Left hindlimb (tissue), 1 donor: ENCODE data around the gene PDLIM5.

ENCODE experiments used
- DNase-seq: peaks from one replicate; pipeline ENCODE4 v3.0.0-alpha.2; 2018

Gene PDLIM5

GRCh38 chr4:94665500-94666404 lies 214.0 kb downstream of the PDLIM5 start:
- DNase-seq: no peak

DNA sequence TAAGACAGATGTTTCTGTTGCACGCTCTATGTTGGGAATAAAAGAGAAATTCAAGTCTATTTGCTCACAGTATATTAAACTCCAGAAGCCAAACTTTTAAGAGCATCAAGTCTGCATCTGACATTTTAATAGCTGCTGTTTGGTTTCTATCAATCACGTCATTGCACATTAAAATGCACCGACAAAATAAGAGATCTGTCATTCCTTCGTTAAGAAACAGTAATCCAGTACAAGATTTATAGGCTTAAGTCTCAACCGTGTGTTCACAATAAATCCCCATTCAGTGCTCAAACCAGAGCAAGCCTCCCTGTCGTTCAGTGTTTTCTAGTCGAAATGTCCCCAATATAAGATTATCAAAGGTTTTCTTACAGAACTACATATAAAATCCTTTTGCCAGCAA lies 217.0 kb downstream of the PDLIM5 start:
- DNase-seq: no peak

- no peak for DNase-seq
These were observed 218.2 kb downstream of the PDLIM5 start for GRCh38 chr4:94669672-94670664.

DNA sequence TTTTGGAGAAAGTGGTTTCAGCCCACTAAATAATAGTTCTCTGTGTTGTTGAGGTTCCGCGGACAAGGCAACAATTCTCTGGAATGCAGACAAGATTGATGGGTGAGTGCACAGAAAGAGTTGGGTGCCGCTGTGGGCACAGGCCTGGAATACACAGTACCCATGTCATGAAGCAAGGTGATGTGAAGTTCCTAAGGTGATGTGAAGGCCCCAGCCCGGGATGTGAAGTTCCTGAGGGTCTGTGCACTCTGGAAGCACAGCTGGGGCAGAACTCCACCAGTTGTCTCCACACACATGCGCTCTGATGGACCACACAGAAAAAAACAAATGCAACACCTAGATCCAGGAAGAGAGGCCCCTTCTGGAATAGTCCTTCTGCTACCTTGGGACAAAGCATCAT lies 219.4 kb downstream of the PDLIM5 start:
- no peak for DNase-seq

- DNase-seq: no peak
These were observed 222.2 kb downstream of the PDLIM5 start for GRCh38 chr4:94673961-94674360.

- peak; percentile 37 for DNase-seq
These were observed 225.2 kb downstream of the PDLIM5 start for GRCh38 chr4:94676970-94677369.

DNA sequence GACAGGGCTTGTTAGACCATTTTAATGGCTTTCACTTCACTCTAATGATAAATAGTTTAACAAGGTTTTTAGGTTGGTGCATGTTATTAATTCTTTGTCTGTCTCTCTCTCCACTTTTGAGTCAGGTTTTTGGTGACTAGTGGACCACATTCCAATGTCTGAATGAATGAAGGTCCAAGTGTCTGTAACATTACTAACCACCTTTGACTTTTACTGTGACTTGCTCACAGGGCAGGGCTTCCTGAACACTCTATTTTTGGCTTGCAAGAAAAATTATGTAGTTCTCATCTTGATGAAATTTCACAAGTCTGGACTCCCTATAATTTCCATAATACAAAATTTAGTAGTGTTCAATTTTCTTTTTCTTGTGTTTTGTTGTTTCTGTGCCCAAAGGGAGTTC lies 227.2 kb downstream of the PDLIM5 start:
- DNase-seq: no peak

DNA sequence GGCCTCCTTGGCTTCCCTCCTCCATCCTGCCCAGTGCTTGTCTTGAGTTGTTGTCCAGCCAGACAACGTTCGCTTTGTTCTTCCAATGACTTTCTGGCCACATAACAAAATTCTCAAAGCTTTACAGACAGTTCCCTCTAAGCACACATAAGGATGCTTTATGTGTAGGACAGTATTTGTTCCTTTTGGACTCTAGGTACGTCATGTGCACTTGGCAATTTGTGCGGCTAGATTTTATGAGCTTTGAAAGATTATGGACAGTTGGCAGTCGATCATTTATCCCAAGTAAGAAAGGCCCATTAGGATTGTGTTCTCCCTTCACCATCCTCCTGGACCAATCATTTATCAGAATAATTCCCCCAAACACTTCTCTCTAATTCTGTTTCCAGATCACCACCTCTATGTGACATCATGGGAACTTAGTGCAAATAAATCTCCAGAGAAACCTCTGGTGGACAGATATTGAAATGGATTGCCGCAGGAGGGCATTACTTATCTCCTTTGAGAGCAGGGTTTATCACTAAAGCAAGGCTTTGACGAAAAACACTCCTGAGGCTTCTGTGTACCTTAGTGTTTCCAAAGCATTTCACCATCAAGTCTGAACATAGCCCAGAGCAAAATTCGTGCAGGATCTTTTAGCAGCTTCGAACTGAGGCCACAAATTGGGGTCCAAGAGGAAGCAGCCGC lies 228.6 kb downstream of the PDLIM5 start:
- DNase-seq: no peak

DNA sequence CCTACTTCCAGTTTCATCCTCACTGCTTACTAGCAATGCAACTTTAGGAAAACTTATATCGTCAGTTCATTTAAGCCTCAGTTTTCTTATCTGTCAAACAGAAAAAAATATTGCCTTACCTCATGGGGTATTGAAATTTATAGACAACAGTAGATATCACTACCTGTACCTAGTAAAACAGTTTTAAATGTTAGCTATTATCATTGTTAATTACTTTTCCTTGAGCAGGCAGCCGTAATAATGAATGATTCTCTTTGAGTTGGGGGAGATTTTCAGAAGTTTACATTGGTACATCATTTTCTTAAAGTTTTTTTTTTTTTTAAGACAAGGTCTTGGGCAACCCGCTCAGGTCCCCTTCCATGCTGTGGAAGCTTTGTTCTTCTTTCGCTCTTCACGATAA lies 234.3 kb downstream of the PDLIM5 start:
- no peak for DNase-seq

DNA sequence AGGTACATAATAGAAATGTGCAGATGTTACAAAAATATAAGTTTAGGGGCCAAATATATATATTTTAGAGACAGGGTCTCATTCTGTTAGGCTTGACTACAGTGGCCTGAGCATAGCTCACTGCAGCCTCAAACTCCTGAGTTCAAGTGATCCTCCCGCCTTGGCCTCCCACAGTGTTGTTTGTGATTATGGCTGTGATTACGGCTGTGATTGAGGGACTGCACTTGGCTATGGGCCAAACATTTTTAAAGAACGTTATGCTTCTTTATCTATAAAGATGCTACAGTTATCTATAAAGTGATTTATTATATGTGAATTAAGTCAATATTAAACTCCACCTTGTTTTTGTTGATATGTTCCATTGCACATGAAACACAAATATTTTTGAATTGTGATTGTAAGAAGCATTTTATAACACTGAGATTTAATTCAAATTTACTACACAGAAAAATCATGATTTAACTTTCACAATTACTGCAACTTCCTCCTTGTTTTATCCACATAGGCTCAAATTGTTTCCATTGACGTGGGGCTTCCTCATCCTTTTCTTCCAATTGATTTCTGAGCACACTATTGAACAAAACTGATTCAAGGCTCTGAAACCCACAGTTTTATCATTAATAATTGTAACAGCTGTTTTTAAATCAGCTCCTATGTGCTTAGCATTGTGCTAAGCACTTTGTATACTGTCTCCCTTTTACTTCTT lies 237.6 kb downstream of the PDLIM5 start:
- DNase-seq: no peak

DNA sequence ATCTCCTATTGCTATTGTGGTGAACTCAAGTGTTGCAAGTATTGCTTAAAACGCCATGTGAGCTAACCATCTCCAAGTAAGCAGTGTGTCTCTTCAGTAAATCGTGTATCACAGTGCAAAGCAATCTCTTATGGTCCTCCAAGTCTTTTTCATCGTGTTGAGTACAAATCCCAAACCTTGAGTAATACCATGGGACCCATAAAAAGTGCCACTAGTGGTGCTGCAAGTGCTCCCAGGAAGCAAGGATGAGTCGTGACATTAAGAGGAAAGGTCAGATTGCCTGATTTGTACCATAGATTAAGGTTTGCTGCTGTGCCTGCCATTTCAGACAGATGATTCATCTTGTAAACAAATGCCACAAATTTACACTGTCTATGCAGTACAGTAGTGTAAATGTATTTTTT lies 239.1 kb downstream of the PDLIM5 start:
- no peak for DNase-seq

DNA sequence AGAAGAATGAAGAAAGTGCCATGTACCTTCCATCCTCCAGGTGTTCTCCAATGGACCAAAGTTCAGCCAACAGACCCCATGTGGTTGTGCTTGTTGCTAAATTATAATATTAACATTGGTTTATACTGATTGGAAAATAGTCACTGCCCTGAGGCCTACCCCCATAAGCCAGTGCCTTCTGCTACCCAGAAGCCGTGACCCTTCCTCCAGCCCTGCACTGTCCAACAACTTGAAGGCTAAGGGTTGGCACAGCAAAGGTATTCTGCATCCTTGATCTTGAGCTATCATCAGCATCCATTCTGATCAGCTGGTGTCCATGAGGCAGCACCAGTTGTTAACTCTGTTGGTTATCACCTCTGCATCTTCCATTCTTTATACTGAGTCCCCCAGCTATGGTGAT lies 239.8 kb downstream of the PDLIM5 start:
- no peak for DNase-seq

- DNase-seq: no peak
These were observed 243.6 kb downstream of the PDLIM5 start for GRCh38 chr4:94695384-94695783.

DNA sequence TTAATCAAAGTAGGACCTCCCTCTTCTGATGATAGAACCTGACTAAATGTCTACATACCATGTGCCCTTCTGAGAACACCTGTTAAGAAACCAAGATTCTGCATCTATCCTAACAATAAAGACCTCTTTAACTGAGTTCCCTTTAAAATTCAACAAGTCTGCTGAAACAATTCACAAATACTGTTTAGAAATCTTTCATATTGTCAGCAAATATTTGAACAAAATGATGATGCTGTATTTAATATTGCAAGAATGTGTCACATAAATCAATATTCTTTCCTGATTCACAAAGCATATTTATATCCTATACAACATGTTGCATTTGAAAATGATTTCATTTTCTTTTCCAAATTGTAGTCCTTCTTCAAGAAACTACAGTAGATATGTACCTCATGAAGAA lies 246.4 kb downstream of the PDLIM5 start:
- no peak for DNase-seq

GRCh38 chr4:94700298-94700697 lies 248.6 kb downstream of the PDLIM5 start:
- no peak for DNase-seq

DNA sequence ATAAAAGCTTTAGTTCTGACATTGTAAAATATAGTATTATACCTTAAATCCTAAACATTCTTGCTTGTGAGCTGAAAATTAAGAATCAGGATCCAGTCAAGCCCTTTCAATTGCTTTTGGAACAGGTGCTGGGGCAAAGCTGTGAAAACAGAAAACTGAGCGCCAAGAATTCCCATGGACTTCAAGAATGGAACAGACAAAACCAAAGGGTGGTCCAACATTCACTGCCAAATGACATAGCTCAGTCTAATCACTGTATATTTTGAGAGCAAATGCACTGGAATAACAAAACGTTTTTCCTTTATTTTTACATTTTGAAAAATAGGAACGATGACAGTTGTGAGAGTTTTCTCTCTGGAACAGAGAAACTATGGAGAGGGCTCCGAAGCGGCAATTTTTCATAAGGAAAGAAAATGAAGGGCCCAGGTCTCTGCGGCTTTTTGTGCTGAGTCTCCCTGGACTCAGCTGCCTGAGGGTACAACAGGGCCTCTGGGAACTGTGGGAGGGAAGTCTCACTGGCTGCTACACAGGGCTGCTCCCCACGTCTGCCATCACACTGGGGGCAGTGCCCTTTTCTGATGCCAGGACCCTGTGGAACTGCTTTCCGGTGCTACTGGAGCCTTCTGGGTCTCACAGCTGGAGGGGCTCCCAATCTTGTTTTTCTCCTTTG lies 250.0 kb downstream of the PDLIM5 start:
- DNase-seq: no peak

GRCh38 chr4:94711635-94712034 lies 259.9 kb downstream of the PDLIM5 start:
- DNase-seq: no peak

DNA sequence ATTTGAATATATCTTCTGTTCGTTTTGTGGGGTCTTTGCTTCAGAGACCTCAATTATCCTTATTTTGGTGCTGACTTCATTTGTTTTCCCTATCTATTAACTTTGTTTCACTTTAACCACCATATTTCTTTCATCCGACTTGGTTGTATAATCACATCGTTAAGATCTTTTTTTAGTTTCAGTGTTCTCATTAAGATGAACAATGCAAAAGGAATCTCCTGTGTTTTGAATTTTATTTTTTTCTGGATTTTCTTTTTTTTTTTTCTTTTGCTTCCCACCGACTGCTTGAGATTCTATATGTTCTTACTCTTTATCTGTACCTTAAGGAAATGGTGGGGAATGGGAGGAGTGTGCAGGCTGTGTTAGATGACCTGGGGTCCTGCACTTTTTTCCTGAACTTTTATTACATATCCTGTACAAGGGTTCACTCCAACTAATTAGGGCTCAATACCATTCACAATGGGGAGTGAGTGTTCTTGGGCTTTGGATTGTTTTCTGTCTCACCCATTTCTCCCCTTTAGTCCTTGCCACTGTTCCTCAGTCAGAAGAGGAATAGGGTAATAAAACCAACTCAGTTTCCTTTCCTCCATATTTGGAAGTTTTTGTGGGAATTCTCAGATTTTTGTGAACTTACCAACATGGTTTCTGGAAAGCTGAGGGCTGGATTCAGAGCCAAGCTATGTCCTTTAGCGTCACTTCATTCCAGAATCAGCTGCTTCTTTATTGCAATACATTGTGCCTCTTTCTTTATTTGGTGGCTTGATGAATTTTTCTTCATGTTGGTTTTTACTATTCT lies 262.8 kb downstream of the PDLIM5 start:
- no peak for DNase-seq

DNA sequence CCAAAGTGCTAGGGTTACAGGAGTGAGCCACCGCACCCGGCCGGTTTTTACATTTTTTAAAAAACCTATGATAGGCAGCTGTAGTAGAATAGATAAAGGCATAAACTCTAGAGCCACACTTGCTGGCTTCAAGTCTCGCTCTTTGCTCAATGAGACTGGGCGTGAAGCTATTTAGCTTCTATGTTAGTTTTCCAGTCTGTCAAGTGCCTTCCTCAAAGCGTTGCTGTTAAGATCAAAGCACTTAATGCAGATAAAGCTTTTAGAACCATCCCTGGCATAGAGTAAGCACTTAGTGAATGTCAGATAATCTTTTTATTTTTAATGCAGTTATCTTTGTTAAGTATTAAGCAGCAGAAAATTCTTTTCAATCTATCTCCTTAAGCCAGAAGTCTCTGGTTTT lies 264.0 kb downstream of the PDLIM5 start:
- no peak for DNase-seq
